ENCODE measurements around the gene RS1.

The RS1 gene

DNA sequence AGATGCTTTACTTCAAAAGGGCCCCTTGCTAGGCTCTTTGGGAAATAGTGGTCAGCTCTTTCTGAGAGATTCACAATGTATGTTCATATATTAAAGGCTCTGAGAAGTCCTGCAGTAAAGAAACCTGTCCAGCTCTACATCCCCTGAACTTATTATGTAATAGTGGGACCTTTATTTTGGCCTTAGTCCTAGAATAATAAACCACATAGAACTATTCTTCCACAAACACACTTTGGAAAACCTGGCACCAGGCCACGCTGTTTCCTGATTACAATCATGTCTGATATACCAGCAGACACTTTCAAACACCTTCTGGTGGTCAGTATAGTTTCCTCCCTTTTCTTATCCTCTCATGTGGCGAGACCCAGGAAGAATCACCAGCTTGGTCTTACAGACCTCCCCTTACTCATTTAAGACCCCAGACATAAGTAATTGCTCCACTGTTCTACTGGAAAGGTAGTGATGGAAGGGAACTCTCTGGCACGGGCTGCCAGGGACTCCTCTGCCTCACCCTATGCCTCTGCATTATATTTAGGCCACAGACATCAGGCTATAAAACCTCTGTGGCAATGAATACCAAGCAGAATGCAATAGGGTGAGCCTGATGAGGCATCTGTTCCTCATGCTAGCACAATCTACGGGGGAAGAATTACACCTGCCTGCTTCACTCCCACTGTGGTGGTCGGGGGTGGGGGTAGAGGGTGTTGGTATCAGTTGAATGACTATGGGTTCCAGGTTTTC lies 29.9 kb upstream of the RS1 start:
- TF ChIP-seq, protein P1, sequence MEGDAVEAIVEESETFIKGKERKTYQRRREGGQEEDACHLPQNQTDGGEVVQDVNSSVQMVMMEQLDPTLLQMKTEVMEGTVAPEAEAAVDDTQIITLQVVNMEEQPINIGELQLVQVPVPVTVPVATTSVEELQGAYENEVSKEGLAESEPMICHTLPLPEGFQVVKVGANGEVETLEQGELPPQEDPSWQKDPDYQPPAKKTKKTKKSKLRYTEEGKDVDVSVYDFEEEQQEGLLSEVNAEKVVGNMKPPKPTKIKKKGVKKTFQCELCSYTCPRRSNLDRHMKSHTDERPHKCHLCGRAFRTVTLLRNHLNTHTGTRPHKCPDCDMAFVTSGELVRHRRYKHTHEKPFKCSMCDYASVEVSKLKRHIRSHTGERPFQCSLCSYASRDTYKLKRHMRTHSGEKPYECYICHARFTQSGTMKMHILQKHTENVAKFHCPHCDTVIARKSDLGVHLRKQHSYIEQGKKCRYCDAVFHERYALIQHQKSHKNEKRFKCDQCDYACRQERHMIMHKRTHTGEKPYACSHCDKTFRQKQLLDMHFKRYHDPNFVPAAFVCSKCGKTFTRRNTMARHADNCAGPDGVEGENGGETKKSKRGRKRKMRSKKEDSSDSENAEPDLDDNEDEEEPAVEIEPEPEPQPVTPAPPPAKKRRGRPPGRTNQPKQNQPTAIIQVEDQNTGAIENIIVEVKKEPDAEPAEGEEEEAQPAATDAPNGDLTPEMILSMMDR (IDR thresholded peaks at IDR 0.05; ENCODE audit: control insufficient read depth, extremely low read depth, insufficient read depth) = no peak
- DNase-seq (ENCODE audit: low read depth) = peak; percentile 54
- no peak overlapping the region for H3K4me3 ChIP-seq (ENCODE audit: low read depth, low read length)

GRCh38 chrX:18698737-18699650 lies 27.1 kb upstream of the RS1 start:
- TF ChIP-seq, protein P1 (IDR thresholded peaks at IDR 0.05; ENCODE audit: control insufficient read depth, extremely low read depth, insufficient read depth) = no peak
- no peak for DNase-seq (ENCODE audit: low read depth)
- H3K4me3 ChIP-seq (ENCODE audit: low read depth, low read length) = no peak overlapping the region

GRCh38 chrX:18696653-18697052 lies 24.7 kb upstream of the RS1 start:
- TF ChIP-seq, protein P1 (IDR thresholded peaks at IDR 0.05; ENCODE audit: control insufficient read depth, extremely low read depth, insufficient read depth) = no peak
- no peak for DNase-seq (ENCODE audit: low read depth)

GRCh38 chrX:18692541-18692940 lies 20.6 kb upstream of the RS1 start:
- no peak for DNase-seq (ENCODE audit: low read depth)
- no peak overlapping the region for H3K4me3 ChIP-seq (ENCODE audit: low read depth, low read length)
- TF ChIP-seq, protein P1 (IDR thresholded peaks at IDR 0.05; ENCODE audit: control insufficient read depth, extremely low read depth, insufficient read depth) = no peak

More at GRCh38 chrX:18696653-18697052, 24.7 kb upstream of the RS1 start:
- H3K4me3 ChIP-seq (ENCODE audit: low read depth, low read length) = no peak overlapping the region

DNA sequence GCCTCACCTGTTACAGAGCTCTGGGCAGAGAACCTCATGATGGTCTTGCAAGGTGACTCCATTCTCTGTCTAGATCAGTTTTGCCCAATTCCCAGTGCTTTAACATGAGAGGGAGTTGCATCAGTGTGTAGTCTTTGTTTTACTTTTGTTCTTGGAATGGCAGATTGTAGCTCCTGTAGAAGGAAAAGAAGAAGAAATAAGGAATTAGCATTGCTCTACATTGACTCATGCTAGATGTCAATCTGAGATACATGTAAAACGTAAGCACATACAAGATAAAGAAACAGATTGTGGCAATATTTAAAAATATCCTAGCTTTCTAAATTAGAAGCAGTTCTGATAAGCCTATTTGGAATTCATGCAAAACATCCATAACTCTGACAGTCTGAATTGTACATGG lies 19.5 kb upstream of the RS1 start:
- H3K4me3 ChIP-seq (ENCODE audit: low read depth, low read length) = no peak overlapping the region
- no peak for DNase-seq (ENCODE audit: low read depth)
- TF ChIP-seq, protein P1 (IDR thresholded peaks at IDR 0.05; ENCODE audit: control insufficient read depth, extremely low read depth, insufficient read depth) = no peak

DNA sequence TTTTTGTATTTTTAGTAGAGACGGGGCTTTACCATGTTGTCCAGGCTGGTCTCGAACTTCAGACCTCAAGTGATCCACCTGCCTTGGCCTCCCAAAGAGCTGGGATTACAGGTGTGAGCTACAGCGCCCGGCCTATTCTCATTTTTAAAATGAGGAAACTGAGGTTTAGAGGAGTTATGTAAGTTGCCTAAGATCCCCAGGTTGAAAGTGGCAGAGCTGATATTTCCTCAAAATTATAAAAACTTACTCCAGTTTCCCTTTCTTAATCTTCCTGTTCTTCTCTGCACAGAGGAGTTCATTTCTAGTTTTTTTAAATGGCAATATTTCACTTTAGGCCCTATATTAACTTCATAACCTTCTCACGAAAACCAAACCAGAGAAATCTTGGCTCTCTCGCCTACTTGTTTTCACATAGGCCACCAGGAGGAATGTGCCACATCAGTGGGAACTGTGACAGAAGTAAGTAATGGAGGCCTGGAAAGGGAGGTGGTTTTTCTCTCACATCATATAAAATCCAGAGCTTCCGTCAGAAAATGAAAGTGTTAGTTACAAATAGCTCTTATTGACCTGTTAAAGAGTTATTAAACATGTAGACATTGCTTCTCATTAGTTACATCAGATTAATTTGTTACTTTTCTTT lies 16.1 kb upstream of the RS1 start:
- TF ChIP-seq, protein P1 (IDR thresholded peaks at IDR 0.05; ENCODE audit: control insufficient read depth, extremely low read depth, insufficient read depth) = no peak
- H3K4me3 ChIP-seq (ENCODE audit: low read depth, low read length) = no peak overlapping the region
- no peak for DNase-seq (ENCODE audit: low read depth)

Measured in LNCaP clone FGC (cell line).